ENCODE results near the gene SELENOS. TPM values are rescaled to one million over a fixed set of nuclear protein-coding genes. Genes with fewer than 3 reads are reported as not detected.

Gene SELENOS
- total RNA-seq, 4 donors from 2014 or later = 44.5 to 95.4 (median 61.6) TPM

GRCh38 chr15:101308604-101309435, 31.5 kb upstream of the SELENOS start:
- no peak for TF ChIP-seq CTCF (IDR thresholded peaks at IDR 0.05; ENCODE audit: low read depth)

- no peak for TF ChIP-seq CTCF (IDR thresholded peaks at IDR 0.05; ENCODE audit: low read depth)
Measured at GRCh38 chr15:101307897-101308603, 30.8 kb upstream of the SELENOS start.

GRCh38 chr15:101307048-101307896, 30.0 kb upstream of the SELENOS start:
- TF ChIP-seq CTCF (IDR thresholded peaks at IDR 0.05; ENCODE audit: low read depth) = no peak

GRCh38 chr15:101306341-101307047, 29.2 kb upstream of the SELENOS start:
- no peak for TF ChIP-seq CTCF (IDR thresholded peaks at IDR 0.05; ENCODE audit: low read depth)

GRCh38 chr15:101305820-101306255, 28.6 kb upstream of the SELENOS start:
- TF ChIP-seq CTCF (IDR thresholded peaks at IDR 0.05; ENCODE audit: low read depth) = no peak

GRCh38 chr15:101303408-101303807, 26.1 kb upstream of the SELENOS start:
- no peak for TF ChIP-seq CTCF (IDR thresholded peaks at IDR 0.05; ENCODE audit: low read depth)

Data from subcutaneous adipose tissue (tissue), 4 donors.